Esophagus squamous epithelium (tissue), 4 donors: Measurements from ENCODE around the gene CALN1.

Experiments
- CTCF ChIP-seq, 6 experiments: fragments of 450-650 bp in 4 of 6; fragments of 200-600 bp in 2 of 6; sonication (generic) in 2 of 6; IDR thresholded peaks; one replicate each; pipeline ENCODE4 v1.5.1; 2016 to 2019; ENCODE audit warnings: antibody characterized with exemption in 6 of 6, mild to moderate bottlenecking in 4 of 6, moderate library complexity in 4 of 6
- POLR2A ChIP-seq, 4 donors: fragments of 450-650 bp; IDR thresholded peaks; one replicate each; pipeline ENCODE4 v1.6.1; 2017; ENCODE audit warnings: antibody characterized with exemption in 4 of 4, mild to moderate bottlenecking in 4 of 4, moderate library complexity in 3 of 4

- TF ChIP-seq CTCF (IDR thresholded peaks at IDR 0.05), result no peak
- no peak for TF ChIP-seq POLR2A (IDR thresholded peaks at IDR 0.05)
Observed at GRCh38 chr7:72078856-72079255, 333.3 kb downstream of the CALN1 start.
